Measurements from ENCODE around the gene C19orf18.

C19orf18 gene

DNA sequence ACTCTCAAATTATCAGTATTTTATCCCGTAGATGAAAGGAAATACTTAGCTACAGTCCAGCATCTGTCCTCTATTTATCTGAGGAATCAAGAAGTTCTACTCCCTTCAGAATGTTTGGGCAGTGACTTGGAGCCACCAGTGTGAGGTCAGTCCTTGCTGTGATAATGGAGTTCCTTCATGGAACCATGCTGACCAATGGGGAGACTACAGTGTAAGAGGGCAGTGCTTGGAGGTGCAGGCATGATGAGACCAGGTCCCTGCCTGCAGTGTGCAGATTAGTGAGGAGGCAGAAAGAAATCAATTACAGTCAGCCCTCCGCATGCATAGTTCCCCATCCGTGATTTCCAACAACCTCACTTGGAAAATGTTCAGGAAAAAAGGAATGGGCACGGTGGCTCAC is at the start of gene C19orf18:
Gene C19orf18, minus strand, starts transcription at position 101 of the 400 bp plus-strand sequence. CDS start 102 bp downstream, outside the sequence.
- in situ Hi-C loops (cut with HindIII; ENCODE audit: low pct_ligation_motif_present, low sequenced_read_pairs) = no loop called here
- Histone ChIP-seq H3K27ac (no peak within 1 kb of the TSS), H3K4me3 (ENCODE audit: low read depth, low read length) (no peak within 1 kb of the TSS), H3K27me3 (replicated peaks) (no peaks in the 10 kb centered on the region), H3K36me3 (replicated peaks) (peaks cover 13% of the 10 kb centered on the region)
- TF ChIP-seq, protein P1, sequence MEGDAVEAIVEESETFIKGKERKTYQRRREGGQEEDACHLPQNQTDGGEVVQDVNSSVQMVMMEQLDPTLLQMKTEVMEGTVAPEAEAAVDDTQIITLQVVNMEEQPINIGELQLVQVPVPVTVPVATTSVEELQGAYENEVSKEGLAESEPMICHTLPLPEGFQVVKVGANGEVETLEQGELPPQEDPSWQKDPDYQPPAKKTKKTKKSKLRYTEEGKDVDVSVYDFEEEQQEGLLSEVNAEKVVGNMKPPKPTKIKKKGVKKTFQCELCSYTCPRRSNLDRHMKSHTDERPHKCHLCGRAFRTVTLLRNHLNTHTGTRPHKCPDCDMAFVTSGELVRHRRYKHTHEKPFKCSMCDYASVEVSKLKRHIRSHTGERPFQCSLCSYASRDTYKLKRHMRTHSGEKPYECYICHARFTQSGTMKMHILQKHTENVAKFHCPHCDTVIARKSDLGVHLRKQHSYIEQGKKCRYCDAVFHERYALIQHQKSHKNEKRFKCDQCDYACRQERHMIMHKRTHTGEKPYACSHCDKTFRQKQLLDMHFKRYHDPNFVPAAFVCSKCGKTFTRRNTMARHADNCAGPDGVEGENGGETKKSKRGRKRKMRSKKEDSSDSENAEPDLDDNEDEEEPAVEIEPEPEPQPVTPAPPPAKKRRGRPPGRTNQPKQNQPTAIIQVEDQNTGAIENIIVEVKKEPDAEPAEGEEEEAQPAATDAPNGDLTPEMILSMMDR (IDR thresholded peaks at IDR 0.05; ENCODE audit: low read depth, low read length, missing control alignments) = no peak
- no peak for DNase-seq

DNA sequence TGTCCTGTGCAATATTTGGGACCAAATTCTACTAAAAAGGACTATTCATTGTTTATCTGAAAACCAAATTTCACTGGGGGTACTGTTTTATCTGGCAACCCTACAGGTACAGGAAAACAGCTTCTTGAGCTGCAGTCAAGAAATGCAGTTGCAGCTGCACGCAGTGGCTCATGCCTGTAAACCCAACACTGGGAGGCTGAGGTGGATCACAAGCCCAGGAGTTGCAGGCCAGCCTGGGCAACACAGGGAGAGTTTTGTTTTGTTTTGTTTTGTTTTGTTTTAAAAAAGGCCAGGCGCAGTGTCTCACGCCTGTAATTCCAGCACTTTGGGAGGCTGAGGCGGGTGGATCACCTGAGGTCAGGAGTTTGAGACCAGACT is 47.9 kb upstream of the C19orf18 start:
- Histone ChIP-seq H3K27me3 (replicated peaks) (no peaks in the 10 kb centered on the region), H3K27ac (no peak overlapping the region), H3K4me3 (ENCODE audit: low read depth, low read length) (no peak overlapping the region), H3K36me3 (replicated peaks) (no peaks in the 10 kb centered on the region)
- in situ Hi-C loops (cut with HindIII; ENCODE audit: low pct_ligation_motif_present, low sequenced_read_pairs) = no loop called here
- no peak for DNase-seq
- TF ChIP-seq, protein P1 (IDR thresholded peaks at IDR 0.05; ENCODE audit: low read depth, low read length, missing control alignments) = no peak

DNA sequence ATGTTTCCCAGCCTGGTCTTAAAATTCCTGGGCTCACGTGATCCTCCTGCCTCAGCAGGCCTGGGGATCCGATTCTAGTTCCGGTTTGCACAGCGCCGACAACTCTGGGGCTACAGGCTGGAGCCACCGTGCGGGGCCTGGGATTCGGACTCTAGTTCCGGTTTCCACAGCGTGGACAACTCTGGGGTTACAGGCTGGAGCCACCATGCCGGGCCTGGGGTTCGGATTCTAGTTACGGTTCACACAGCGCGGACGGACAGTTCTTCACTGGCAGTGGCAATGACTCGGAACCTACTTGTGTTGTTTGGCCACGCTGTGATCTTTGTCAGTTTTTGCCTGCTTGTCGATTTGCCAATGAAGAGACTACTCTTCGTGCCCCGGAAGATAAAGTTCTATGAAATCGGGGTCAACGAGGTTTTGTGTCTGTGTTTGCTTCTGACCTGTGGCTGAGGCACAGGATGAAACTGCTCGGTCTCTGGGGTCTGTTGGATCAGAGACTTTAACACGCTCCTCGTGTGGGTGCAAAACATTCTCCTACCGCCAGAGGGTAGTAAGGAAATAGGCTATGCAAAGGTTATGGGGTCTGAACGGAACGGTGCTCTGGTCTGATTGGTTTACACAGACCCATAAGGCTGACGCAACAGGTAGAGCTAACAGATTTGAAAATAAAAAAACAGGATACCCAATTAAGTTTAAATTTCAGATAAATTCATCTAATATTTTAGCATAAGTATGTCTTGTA is 47.4 kb upstream of the C19orf18 start:
- in situ Hi-C loops (cut with HindIII; ENCODE audit: low pct_ligation_motif_present, low sequenced_read_pairs) = no loop called here
- Histone ChIP-seq H3K4me3 (ENCODE audit: low read depth, low read length) (no peak overlapping the region), H3K27ac (no peak overlapping the region), H3K27me3 (replicated peaks) (no peaks in the 10 kb centered on the region), H3K36me3 (replicated peaks) (no peaks in the 10 kb centered on the region)
- TF ChIP-seq, protein P1 (IDR thresholded peaks at IDR 0.05; ENCODE audit: low read depth, low read length, missing control alignments) = peak; percentile 52
- peak; percentile 9 for DNase-seq

DNA sequence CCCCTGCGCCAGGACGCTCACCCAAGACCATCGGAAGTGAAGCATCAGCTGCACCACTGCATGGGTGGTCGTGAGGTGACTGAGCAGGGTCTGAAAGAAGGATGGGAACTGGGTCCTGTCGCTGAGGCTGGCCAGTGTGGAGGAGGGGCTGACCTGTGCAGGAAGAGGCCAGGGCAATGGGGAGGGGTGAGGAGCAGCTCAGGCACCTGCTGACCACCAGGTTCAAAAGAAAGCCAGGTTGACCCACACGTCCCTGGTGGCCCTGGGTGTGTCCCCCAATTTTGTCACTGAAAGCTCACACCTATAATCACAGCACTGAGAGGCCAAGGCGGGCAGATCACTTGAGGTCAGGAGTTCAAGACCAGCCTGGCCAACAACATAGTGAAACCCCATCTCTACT is 45.8 kb upstream of the C19orf18 start:
- no peak for DNase-seq
- no peaks in the 10 kb centered on the region for H3K36me3 ChIP-seq (replicated peaks)
- TF ChIP-seq, protein P1 (IDR thresholded peaks at IDR 0.05; ENCODE audit: low read depth, low read length, missing control alignments) = no peak
- no peaks in the 10 kb centered on the region for H3K27me3 ChIP-seq (replicated peaks)
- in situ Hi-C loops (cut with HindIII; ENCODE audit: low pct_ligation_motif_present, low sequenced_read_pairs) = no loop called here
- no peak overlapping the region for H3K27ac ChIP-seq
- H3K4me3 ChIP-seq (ENCODE audit: low read depth, low read length) = no peak overlapping the region

DNA sequence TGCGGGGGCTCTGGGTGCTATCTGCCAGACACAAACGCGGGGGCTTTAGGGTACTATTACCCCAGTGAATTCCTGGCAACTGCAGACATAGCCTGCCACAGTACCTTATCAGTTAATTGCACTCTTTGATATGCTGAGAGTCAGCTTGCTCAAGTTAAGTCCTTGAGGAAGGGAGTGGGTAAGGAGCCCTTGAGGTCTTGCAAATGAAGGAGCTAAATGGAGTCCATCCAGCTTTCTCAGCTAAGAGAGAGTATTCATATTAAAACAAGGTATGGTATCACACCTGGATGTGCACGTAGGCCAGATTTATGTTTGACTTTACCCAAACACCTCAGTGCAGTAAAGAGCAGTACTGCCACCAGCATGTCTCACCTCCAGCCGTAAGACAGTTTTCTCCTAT is 39.8 kb upstream of the C19orf18 start:
- Histone ChIP-seq H3K27me3 (replicated peaks) (no peaks in the 10 kb centered on the region), H3K36me3 (replicated peaks) (no peaks in the 10 kb centered on the region), H3K27ac (no peak overlapping the region), H3K4me3 (ENCODE audit: low read depth, low read length) (no peak overlapping the region)
- no peak for DNase-seq
- in situ Hi-C loops (cut with HindIII; ENCODE audit: low pct_ligation_motif_present, low sequenced_read_pairs) = no loop called here
- TF ChIP-seq, protein P1 (IDR thresholded peaks at IDR 0.05; ENCODE audit: low read depth, low read length, missing control alignments) = no peak

DNA sequence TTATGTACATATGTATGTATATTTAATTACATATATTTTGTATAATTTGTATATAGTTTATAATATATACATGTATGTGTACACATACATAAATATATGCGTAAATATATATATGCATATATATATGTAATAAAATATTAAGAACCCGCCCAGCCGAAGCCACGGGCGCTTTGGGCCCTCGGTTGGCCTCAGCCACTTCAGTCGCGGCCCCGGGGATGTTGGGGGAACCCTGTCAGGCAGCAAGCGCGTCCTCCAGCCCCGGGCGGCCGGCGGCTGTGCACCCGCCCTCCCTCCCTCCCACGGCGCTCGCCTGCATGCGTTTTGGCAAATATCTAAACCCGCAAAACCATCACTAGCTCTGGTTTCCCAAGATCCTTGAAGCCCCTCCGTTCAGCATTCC is 36.2 kb upstream of the C19orf18 start:
- Histone ChIP-seq H3K4me3 (ENCODE audit: low read depth, low read length) (no peak overlapping the region), H3K27me3 (replicated peaks) (no peaks in the 10 kb centered on the region), H3K36me3 (replicated peaks) (peaks cover 9% of the 10 kb centered on the region), H3K27ac (no peak overlapping the region)
- in situ Hi-C loops (cut with HindIII; ENCODE audit: low pct_ligation_motif_present, low sequenced_read_pairs) = no loop called here
- TF ChIP-seq, protein P1 (IDR thresholded peaks at IDR 0.05; ENCODE audit: low read depth, low read length, missing control alignments) = no peak
- DNase-seq = no peak

All from brain microvascular endothelial cell (primary cell).